A549 (cell line): Measurements from ENCODE around the gene UNC13B. TPM values are rescaled to one million over a fixed set of nuclear protein-coding genes. Genes with fewer than 3 reads are reported as not detected.

Experiments
- ATAC-seq, 2 experiments: fragments of 200-7000 bp in 1 of 2; fragments of >200 bp in 1 of 2; cut with Nextera tagmentation in 1 of 2; cut with Tn5 transposase in 1 of 2; 3 replicates each; pipeline versions ENCODE4 v1.8.0 to v1.9.1; 2018 to 2020; ENCODE audit warnings: mild to moderate bottlenecking in 1 of 2, moderate library complexity in 1 of 2
- CTCF ChIA-PET: fragments of 300-600 bp; sonication (Branson Sonifier 250); formaldehyde crosslinking; extraction: SDS; loops from one replicate; lab custom pipeline; 2021; ENCODE audit warnings: antibody characterized with exemption, inconsistent platforms; lab: Yijun Ruan, JAX
- POLR2A ChIA-PET: fragments of 350-600 bp; formaldehyde crosslinking; extraction: SDS; loops from one replicate; lab custom pipeline; 2021; ENCODE audit warnings: antibody characterized with exemption, inconsistent platforms; lab: Yijun Ruan, JAX
- DNase-seq, 2 experiments: peaks; one replicate each; pipeline versions ENCODE4 v3.0.0 to v3.0.0-alpha.2; 2011 to 2016; ENCODE audit warnings: low read depth in 1 of 2, low spot score in 1 of 2
- FAIRE-seq: peaks from 2 replicates; lab custom pipeline; 2011; peaks lifted over from hg19 to GRCh38; lab: Jason Lieb, UNC
- H3K27ac ChIP-seq, 2 experiments: fragments of >200 bp; sonication (Bioruptor Twin); formaldehyde crosslinking; 3 replicates each; pipeline ENCODE4 v1.5.1; 2016 to 2017
- H3K4me1 ChIP-seq: fragments of >200 bp; sonication (Bioruptor Twin); formaldehyde crosslinking; 3 replicates; pipeline ENCODE4 v1.6.1; 2016
- H3K4me2 ChIP-seq: fragments of >200 bp; sonication (Bioruptor Twin); formaldehyde crosslinking; 3 replicates; pipeline ENCODE4 v1.6.1; 2016
- H3K4me3 ChIP-seq: fragments of >200 bp; sonication (Bioruptor Twin); formaldehyde crosslinking; 3 replicates; pipeline ENCODE4 v1.5.1; 2016
- H3K9me3 ChIP-seq: fragments of >200 bp; sonication (Bioruptor Twin); formaldehyde crosslinking; 3 replicates; pipeline ENCODE4 v1.6.1; 2016
- BHLHE40 ChIP-seq: IDR thresholded peaks from 2 replicates; pipeline ENCODE4 v1.6.1; 2012; ENCODE audit warnings: low read depth, low read length, inconsistent platforms
- EHF ChIP-seq: fragments of 250-450 bp; sonication (Bioruptor Pico); IDR thresholded peaks from 2 replicates; pipeline ENCODE4 v1.5.0; 2020; ENCODE audit warnings: mild to moderate bottlenecking
- EHMT2 ChIP-seq: fragments of 200-600 bp; sonication (generic); IDR thresholded peaks from 2 replicates; pipeline ENCODE4 v1.6.1; 2016; ENCODE audit warnings: antibody characterized with exemption, low read depth, mild to moderate bottlenecking, moderate library complexity
- ELK1 ChIP-seq: fragments of 150-350 bp; IDR thresholded peaks from 2 replicates; pipeline ENCODE4 v1.6.1; 2014; ENCODE audit warnings: low read depth, mild to moderate bottlenecking, low read length
- FOXS1 ChIP-seq: fragments of 250-450 bp; sonication (Bioruptor Pico); IDR thresholded peaks from 2 replicates; pipeline ENCODE4 v1.5.0; 2020; ENCODE audit warnings: mild to moderate bottlenecking, moderate library complexity
- HEYL ChIP-seq: fragments of 250-450 bp; sonication (Bioruptor Pico); IDR thresholded peaks from 2 replicates; pipeline ENCODE4 v1.8.0; 2021; ENCODE audit warnings: mild to moderate bottlenecking, moderate library complexity
- HOXB13 ChIP-seq: fragments of 250-450 bp; sonication (Bioruptor Pico); IDR thresholded peaks from 2 replicates; pipeline ENCODE4 v1.5.0; 2020; ENCODE audit warnings: low read depth, mild to moderate bottlenecking, moderate library complexity
- JUN ChIP-seq, 2 experiments: fragments of >200 bp; sonication (Bioruptor Twin); formaldehyde crosslinking; IDR thresholded peaks; 2 replicates in 1 of 2; 3 replicates in 1 of 2; pipeline ENCODE4 v1.6.1; 2016 to 2017
- KDM5A ChIP-seq: fragments of 200-600 bp; sonication (generic); IDR thresholded peaks from 2 replicates; pipeline ENCODE4 v1.6.1; 2016; ENCODE audit warnings: antibody characterized with exemption, mild to moderate bottlenecking
- MYC ChIP-seq: IDR thresholded peaks from 2 replicates; pipeline ENCODE4 v1.6.1; 2012; ENCODE audit warnings: mild to moderate bottlenecking, inconsistent platforms, low read length, improper control_type of control experiment, borderline replicate concordance
- NFE2L2 ChIP-seq: fragments of 150-350 bp; conservative IDR thresholded peaks from 2 replicates; pipeline ENCODE4 v1.6.1; 2014; ENCODE audit warnings: low read length
- NPAS2 ChIP-seq: fragments of 250-450 bp; sonication (Bioruptor Pico); IDR thresholded peaks from 2 replicates; pipeline ENCODE4 v1.8.0; 2022; ENCODE audit warnings: mild to moderate bottlenecking, moderate library complexity, borderline replicate concordance
- NR3C1 ChIP-seq: fragments of >200 bp; sonication (Bioruptor Twin); formaldehyde crosslinking; IDR thresholded peaks from 3 replicates; pipeline ENCODE4 v1.6.1; 2017
- POLR2A ChIP-seq: IDR thresholded peaks from 2 replicates; pipeline ENCODE4 v1.6.1; 2012; ENCODE audit warnings: mild to moderate bottlenecking, low read length
- POLR2AphosphoS2 ChIP-seq: conservative IDR thresholded peaks from 2 replicates; pipeline ENCODE4 v1.6.1; 2012; ENCODE audit warnings: low read length, improper control_type of control experiment, inconsistent platforms
- RAD21 ChIP-seq, 2 experiments: fragments of >200 bp in 1 of 2; sonication (Bioruptor Twin) in 1 of 2; formaldehyde crosslinking in 1 of 2; IDR thresholded peaks in 1 of 2; conservative IDR thresholded peaks in 1 of 2; 2 replicates in 1 of 2; 3 replicates in 1 of 2; pipeline ENCODE4 v1.6.1; 2012 to 2018; ENCODE audit warnings: inconsistent platforms in 1 of 2
- RCOR1 ChIP-seq: fragments of 150-350 bp; IDR thresholded peaks from 2 replicates; pipeline ENCODE4 v1.6.1; 2014; ENCODE audit warnings: antibody characterized with exemption, low read length, low read depth
- RFX5 ChIP-seq: fragments of 450-650 bp; IDR thresholded peaks from 2 replicates; pipeline ENCODE4 v1.7.1; 2014; ENCODE audit warnings: antibody characterized with exemption, mild to moderate bottlenecking, moderate library complexity
- RNF2 ChIP-seq: fragments of 200-600 bp; sonication (generic); IDR thresholded peaks from 2 replicates; pipeline ENCODE4 v1.6.1; 2016; ENCODE audit warnings: low read depth, mild to moderate bottlenecking, antibody characterized with exemption, moderate library complexity, borderline replicate concordance
- TP53 ChIP-seq: fragments of 250-450 bp; sonication (Bioruptor Pico); IDR thresholded peaks from 2 replicates; pipeline ENCODE4 v1.5.0; 2021; ENCODE audit warnings: mild to moderate bottlenecking, moderate library complexity
- ZC3H11A ChIP-seq: fragments of 450-650 bp; IDR thresholded peaks from 2 replicates; pipeline ENCODE4 v1.6.1; 2014; ENCODE audit warnings: antibody characterized with exemption, mild to moderate bottlenecking
- ZNF302 ChIP-seq: fragments of 250-450 bp; sonication (Bioruptor Pico); IDR thresholded peaks from 2 replicates; pipeline ENCODE4 v1.9.0; 2021; ENCODE audit warnings: inconsistent platforms, mild to moderate bottlenecking, moderate library complexity
- ZSCAN20 ChIP-seq: fragments of 250-450 bp; sonication (Bioruptor Pico); IDR thresholded peaks from 2 replicates; pipeline ENCODE4 v1.8.0; 2022; ENCODE audit warnings: mild to moderate bottlenecking, moderate library complexity
- WGBS: methylation state at CpG from one replicate; pipeline ENCODE4 v1.1.6; 2017; ENCODE audit errors: missing lambda C conversion rate; 5-methylcytosine and 5-hydroxymethylcytosine counted together
- polyA plus RNA-seq, 4 experiments: library from polyadenylated mRNA; depleted of rRNA in 3 of 4; stranded (reverse); fragments of >200 nt; fragmentation: RNase III in 1 of 4; extraction: RNeasy Plus Mini Kit Qiagen cat#74134 plus additional on column Dnase treatment in 1 of 4; gene quantifications; 2 replicates in 3 of 4; 3 replicates in 1 of 4; pipeline ENCODE4 v1.2.3, GENCODE V29; 2011 to 2017
- TF ChIP-seq, protein P1 (sequence below): IDR thresholded peaks from 2 replicates; pipeline ENCODE4 v1.6.1; 2012
- TF ChIP-seq, protein P2 (sequence below): fragments of 250-450 bp; sonication (Bioruptor Pico); IDR thresholded peaks from 2 replicates; pipeline ENCODE4 v1.5.0; 2021; ENCODE audit warnings: mild to moderate bottlenecking, moderate library complexity, borderline replicate concordance

The UNC13B gene
- polyA plus RNA-seq, 2 of the 4 experiments (the other 2 are of a cell fraction) = 9.9 to 17.8 TPM

DNA sequence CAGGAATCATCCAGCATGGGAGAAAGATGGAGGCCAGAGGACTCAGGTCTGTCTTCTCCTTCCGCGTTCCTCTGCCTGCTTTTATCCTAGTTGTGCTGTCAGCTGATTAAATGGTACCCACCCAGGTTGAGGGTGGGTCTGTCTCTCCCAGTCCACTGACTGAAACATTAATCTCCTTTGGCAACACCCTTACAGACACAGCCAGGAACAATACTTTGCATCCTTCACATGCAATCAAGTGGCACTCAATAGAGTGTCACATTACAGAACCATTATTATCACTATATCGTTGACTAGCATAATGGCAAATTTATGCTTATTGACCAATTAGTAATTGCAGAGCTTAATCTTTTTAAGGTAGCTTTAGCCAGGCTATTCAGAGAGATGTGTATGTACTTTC lies 64.8 kb downstream of the UNC13B start:
- peaks cover 23% of the 10 kb centered on the region; the same call in 2 of the 3 replicates for H3K9me3 ChIP-seq
- H3K27ac ChIP-seq = no peak overlapping the region
- ATAC-seq = no peak
- H3K4me2 ChIP-seq = no peak overlapping the region
- 95% methylated on average over 3 of the region's 3 CpGs for WGBS
- DNase-seq = no peak
- H3K4me3 ChIP-seq = no peak overlapping the region
- ChIA-PET CTCF (interaction anchor here (0.6 kb wide), 1 partner anchor 74 kb away, joined by 4 read pairs; no protein-coding TSS in a partner anchor), POLR2A (no interaction called here)
- no peaks in the 10 kb centered on the region for H3K4me1 ChIP-seq
- TF ChIP-seq HOXB13 (CRISPR knock-in tag) = no peak
- no peak for TF ChIP-seq RNF2
- TF ChIP-seq MYC = no peak
- no peak for TF ChIP-seq NR3C1
- TF ChIP-seq RCOR1 = no peak
- no peak for TF ChIP-seq POLR2A
- TF ChIP-seq, protein P1, sequence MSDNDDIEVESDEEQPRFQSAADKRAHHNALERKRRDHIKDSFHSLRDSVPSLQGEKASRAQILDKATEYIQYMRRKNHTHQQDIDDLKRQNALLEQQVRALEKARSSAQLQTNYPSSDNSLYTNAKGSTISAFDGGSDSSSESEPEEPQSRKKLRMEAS = no peak
- no peak for TF ChIP-seq EHF (CRISPR knock-in tag)
- no peak for TF ChIP-seq NPAS2 (CRISPR knock-in tag)
- TF ChIP-seq NFE2L2 = no peak
- TF ChIP-seq RAD21 (conservative IDR thresholded peaks at IDR 0.05 in 1 of 2, IDR thresholded peaks at IDR 0.05 in 1 of 2) = no peak
- no peak for TF ChIP-seq HEYL
- FAIRE-seq = no peak

- Histone ChIP-seq H3K27ac (no peak overlapping the region), H3K4me1 (no peaks in the 10 kb centered on the region), H3K4me3 (no peak overlapping the region), H3K9me3 (peaks cover 19% of the 10 kb centered on the region; the same call in 2 of the 3 replicates), H3K4me2 (no peak overlapping the region)
- ATAC-seq = no peak
- WGBS = 76% methylated on average over 3 of the region's 3 CpGs
- ChIA-PET CTCF (interaction anchor here (0.9 kb wide), 1 partner anchor 124 kb away, joined by 4 read pairs; no protein-coding TSS in a partner anchor), POLR2A (no interaction called here)
- DNase-seq = no peak
- FAIRE-seq = no peak
- no peak for TF ChIP-seq FOXS1 (CRISPR knock-in tag)
- TF ChIP-seq JUN (IDR thresholded peaks at IDR 0.05) = no peak
- TF ChIP-seq, protein P2, sequence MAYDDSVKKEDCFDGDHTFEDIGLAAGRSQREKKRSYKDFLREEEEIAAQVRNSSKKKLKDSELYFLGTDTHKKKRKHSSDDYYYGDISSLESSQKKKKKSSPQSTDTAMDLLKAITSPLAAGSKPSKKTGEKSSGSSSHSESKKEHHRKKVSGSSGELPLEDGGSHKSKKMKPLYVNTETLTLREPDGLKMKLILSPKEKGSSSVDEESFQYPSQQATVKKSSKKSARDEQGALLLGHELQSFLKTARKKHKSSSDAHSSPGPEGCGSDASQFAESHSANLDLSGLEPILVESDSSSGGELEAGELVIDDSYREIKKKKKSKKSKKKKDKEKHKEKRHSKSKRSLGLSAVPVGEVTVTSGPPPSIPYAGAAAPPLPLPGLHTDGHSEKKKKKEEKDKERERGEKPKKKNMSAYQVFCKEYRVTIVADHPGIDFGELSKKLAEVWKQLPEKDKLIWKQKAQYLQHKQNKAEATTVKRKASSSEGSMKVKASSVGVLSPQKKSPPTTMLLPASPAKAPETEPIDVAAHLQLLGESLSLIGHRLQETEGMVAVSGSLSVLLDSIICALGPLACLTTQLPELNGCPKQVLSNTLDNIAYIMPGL (CRISPR knock-in tag) = no peak
- TF ChIP-seq, protein P1 = no peak
- no peak for TF ChIP-seq ZC3H11A
- no peak for TF ChIP-seq BHLHE40
- TF ChIP-seq ELK1 = no peak
- no peak for TF ChIP-seq KDM5A
- TF ChIP-seq TP53 (CRISPR knock-in tag) = no peak
- no peak for TF ChIP-seq EHMT2
- TF ChIP-seq RFX5 = no peak
- no peak for TF ChIP-seq RCOR1
- TF ChIP-seq ZNF302 (CRISPR knock-in tag) = no peak
- no peak for TF ChIP-seq ZSCAN20
- no peak for TF ChIP-seq POLR2AphosphoS2
Measured at GRCh38 chr9:35227284-35227683, 65.5 kb downstream of the UNC13B start.
